Measurements from ENCODE around the gene PTS. TPM values are rescaled to one million over a fixed set of nuclear protein-coding genes. Genes with fewer than 3 reads are reported as not detected.

Gene PTS
- total RNA-seq, 1 experiment from 2014 or later: 26.7 TPM

DNA sequence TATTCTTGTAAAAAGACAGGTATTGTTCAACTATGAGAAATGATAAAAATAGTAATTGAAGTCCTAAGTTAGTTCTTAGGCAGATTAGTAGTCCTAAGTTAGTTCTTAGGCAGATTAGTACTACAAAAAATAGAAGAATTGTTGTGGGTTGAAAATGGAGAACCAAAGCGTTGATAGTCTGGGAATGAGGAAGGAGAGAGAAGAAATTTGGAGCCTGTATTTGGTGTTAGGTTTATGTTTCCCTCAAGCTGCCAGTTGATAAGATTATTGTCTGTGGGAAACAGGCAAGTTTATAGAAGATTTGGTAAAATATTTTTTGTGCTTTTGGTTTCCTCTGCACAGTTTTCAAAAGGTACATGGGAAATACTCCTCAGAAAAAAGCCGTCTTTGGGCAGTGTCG, 47.3 kb upstream of the PTS start (continued):
- TF ChIP-seq TEAD1 (CRISPR knock-in tag; IDR thresholded peaks at IDR 0.05) (no peak), ZNF671 (CRISPR knock-in tag; IDR thresholded peaks at IDR 0.05) (no peak)

GRCh38 chr11:112179601-112180000, 46.6 kb upstream of the PTS start:
- Mint-ChIP-seq H3K27ac (no peak overlapping the region), H3K36me3 (no peaks in the 10 kb centered on the region; the same call in 1 of the 2 replicates), H3K27me3 (ENCODE audit: low read depth) (no peaks in the 10 kb centered on the region; the same call in 1 of the 2 replicates), H3K4me3 (no peak overlapping the region), H3K9me3 (peaks cover 8% of the 10 kb centered on the region), H3K4me1 (peaks cover under 1% of the 10 kb centered on the region)
- TF ChIP-seq PRRX2 (CRISPR knock-in tag; IDR thresholded peaks at IDR 0.05): no peak
- TF ChIP-seq RELA (CRISPR knock-in tag; IDR thresholded peaks at IDR 0.05; ENCODE audit: borderline replicate concordance): no peak
- TF ChIP-seq, protein P1, sequence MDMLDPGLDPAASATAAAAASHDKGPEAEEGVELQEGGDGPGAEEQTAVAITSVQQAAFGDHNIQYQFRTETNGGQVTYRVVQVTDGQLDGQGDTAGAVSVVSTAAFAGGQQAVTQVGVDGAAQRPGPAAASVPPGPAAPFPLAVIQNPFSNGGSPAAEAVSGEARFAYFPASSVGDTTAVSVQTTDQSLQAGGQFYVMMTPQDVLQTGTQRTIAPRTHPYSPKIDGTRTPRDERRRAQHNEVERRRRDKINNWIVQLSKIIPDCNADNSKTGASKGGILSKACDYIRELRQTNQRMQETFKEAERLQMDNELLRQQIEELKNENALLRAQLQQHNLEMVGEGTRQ (CRISPR knock-in tag; IDR thresholded peaks at IDR 0.05): no peak
- no peak for TF ChIP-seq AFF4 (CRISPR knock-in tag; IDR thresholded peaks at IDR 0.05; ENCODE audit: borderline replicate concordance)
- TF ChIP-seq, protein P2, sequence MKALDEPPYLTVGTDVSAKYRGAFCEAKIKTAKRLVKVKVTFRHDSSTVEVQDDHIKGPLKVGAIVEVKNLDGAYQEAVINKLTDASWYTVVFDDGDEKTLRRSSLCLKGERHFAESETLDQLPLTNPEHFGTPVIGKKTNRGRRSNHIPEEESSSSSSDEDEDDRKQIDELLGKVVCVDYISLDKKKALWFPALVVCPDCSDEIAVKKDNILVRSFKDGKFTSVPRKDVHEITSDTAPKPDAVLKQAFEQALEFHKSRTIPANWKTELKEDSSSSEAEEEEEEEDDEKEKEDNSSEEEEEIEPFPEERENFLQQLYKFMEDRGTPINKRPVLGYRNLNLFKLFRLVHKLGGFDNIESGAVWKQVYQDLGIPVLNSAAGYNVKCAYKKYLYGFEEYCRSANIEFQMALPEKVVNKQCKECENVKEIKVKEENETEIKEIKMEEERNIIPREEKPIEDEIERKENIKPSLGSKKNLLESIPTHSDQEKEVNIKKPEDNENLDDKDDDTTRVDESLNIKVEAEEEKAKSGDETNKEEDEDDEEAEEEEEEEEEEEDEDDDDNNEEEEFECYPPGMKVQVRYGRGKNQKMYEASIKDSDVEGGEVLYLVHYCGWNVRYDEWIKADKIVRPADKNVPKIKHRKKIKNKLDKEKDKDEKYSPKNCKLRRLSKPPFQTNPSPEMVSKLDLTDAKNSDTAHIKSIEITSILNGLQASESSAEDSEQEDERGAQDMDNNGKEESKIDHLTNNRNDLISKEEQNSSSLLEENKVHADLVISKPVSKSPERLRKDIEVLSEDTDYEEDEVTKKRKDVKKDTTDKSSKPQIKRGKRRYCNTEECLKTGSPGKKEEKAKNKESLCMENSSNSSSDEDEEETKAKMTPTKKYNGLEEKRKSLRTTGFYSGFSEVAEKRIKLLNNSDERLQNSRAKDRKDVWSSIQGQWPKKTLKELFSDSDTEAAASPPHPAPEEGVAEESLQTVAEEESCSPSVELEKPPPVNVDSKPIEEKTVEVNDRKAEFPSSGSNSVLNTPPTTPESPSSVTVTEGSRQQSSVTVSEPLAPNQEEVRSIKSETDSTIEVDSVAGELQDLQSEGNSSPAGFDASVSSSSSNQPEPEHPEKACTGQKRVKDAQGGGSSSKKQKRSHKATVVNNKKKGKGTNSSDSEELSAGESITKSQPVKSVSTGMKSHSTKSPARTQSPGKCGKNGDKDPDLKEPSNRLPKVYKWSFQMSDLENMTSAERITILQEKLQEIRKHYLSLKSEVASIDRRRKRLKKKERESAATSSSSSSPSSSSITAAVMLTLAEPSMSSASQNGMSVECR (CRISPR knock-in tag; IDR thresholded peaks at IDR 0.05; ENCODE audit: borderline replicate concordance): no peak
- no peak for TF ChIP-seq HMGA2 (CRISPR knock-in tag; IDR thresholded peaks at IDR 0.05)
- no peak for TF ChIP-seq NFYB (CRISPR knock-in tag; conservative IDR thresholded peaks at IDR 0.05; ENCODE audit: low read depth)
- no peak for TF ChIP-seq CREB1 (CRISPR knock-in tag; IDR thresholded peaks at IDR 0.05)
- no peak for TF ChIP-seq OVOL2 (CRISPR knock-in tag; IDR thresholded peaks at IDR 0.05; ENCODE audit: borderline replicate concordance)
- TF ChIP-seq SMAD4 (CRISPR knock-in tag; IDR thresholded peaks at IDR 0.05): no peak
- TF ChIP-seq, protein P3, sequence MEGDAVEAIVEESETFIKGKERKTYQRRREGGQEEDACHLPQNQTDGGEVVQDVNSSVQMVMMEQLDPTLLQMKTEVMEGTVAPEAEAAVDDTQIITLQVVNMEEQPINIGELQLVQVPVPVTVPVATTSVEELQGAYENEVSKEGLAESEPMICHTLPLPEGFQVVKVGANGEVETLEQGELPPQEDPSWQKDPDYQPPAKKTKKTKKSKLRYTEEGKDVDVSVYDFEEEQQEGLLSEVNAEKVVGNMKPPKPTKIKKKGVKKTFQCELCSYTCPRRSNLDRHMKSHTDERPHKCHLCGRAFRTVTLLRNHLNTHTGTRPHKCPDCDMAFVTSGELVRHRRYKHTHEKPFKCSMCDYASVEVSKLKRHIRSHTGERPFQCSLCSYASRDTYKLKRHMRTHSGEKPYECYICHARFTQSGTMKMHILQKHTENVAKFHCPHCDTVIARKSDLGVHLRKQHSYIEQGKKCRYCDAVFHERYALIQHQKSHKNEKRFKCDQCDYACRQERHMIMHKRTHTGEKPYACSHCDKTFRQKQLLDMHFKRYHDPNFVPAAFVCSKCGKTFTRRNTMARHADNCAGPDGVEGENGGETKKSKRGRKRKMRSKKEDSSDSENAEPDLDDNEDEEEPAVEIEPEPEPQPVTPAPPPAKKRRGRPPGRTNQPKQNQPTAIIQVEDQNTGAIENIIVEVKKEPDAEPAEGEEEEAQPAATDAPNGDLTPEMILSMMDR (IDR thresholded peaks at IDR 0.05): no peak
- no peak for TF ChIP-seq ATF1 (CRISPR knock-in tag; IDR thresholded peaks at IDR 0.05)
- TF ChIP-seq ZNF396 (CRISPR knock-in tag; IDR thresholded peaks at IDR 0.05; ENCODE audit: borderline replicate concordance): no peak
- no peak for TF ChIP-seq NFE2L1 (CRISPR knock-in tag; IDR thresholded peaks at IDR 0.05)
- TF ChIP-seq ZNF317 (CRISPR knock-in tag; IDR thresholded peaks at IDR 0.05; ENCODE audit: borderline replicate concordance, low read depth): no peak
- no peak for TF ChIP-seq TP53 (CRISPR knock-in tag; IDR thresholded peaks at IDR 0.05)
- TF ChIP-seq ZNF416 (CRISPR knock-in tag; IDR thresholded peaks at IDR 0.05): no peak
- no peak for TF ChIP-seq IRF1 (CRISPR knock-in tag; IDR thresholded peaks at IDR 0.05)
- TF ChIP-seq SP1 (CRISPR knock-in tag; conservative IDR thresholded peaks at IDR 0.05): no peak
- ATAC-seq (no peak), DNase-seq (ENCODE audit: low spot score) (no peak)
- POLR2A ChIA-PET: no interaction called here
- CTCF ChIA-PET: interaction anchor here (0.5 kb wide), 1 partner anchor 66 kb away, joined by 3 read pairs; no protein-coding TSS in a partner anchor
